Measurements from ENCODE around the gene DNTT.

- TF ChIP-seq HDGF (IDR thresholded peaks at IDR 0.05; ENCODE audit: borderline replicate concordance) (no peak), ZNF384 (IDR thresholded peaks at IDR 0.05) (no peak), FOXM1 (IDR thresholded peaks at IDR 0.05; ENCODE audit: borderline replicate concordance) (no peak), ELF4 (IDR thresholded peaks at IDR 0.05) (no peak), CTBP1 (IDR thresholded peaks at IDR 0.05; ENCODE audit: borderline replicate concordance) (no peak), ARNT (IDR thresholded peaks at IDR 0.05) (no peak)
Measured at GRCh38 chr10:96319754-96320474, 15.7 kb downstream of the DNTT start.

Measured in HEK293T (cell line).